ENCODE results near the gene ENDOU.

The ENDOU gene

DNA sequence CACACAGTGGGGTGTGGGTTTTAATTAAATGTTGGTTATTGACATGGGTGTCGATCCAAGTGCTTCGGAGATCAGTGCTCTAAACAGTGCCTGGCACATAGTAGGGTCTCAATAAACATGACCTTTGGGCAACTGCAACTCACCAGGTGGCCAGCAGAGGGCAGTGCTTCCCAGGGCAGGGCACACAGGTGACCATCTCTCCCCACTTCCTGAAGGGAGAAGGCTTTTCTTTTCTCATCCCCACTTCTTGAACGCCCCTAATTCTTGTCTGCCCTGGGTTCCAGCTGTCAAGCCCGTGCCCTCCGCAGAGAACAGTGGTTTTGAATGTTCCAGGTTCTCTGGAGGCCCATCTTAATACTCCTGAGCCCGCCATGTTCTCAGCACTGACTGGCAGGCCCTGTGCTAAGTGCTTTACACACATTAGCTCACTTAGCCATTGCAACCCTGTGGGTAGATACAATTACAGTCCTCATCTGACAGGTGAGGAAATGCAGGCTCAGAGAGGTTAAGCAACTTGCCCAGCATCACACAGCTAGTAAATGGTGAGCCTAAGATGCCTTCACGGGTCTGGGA lies 17.0 kb upstream of the ENDOU start:
- DNase-seq = peak; percentile 78

DNA sequence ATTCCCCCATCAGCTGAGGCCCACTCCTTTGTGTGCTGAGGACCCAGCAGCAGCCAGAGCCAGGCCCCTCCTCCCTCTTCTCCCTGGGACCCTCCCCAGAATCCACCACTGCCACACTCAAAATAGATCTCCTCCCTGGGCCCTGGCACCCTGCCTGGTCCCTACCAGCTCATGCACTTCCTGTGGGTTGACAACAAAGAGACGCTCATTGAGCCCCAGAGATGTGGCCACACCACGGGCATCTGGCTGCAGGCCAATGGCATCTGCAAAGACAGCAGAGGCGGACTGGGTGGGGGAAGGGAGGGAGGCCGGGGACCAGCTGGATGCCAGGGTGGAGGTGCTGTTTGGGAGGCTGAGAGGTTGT lies 16.0 kb upstream of the ENDOU start:
- DNase-seq = peak; percentile 83

DNA sequence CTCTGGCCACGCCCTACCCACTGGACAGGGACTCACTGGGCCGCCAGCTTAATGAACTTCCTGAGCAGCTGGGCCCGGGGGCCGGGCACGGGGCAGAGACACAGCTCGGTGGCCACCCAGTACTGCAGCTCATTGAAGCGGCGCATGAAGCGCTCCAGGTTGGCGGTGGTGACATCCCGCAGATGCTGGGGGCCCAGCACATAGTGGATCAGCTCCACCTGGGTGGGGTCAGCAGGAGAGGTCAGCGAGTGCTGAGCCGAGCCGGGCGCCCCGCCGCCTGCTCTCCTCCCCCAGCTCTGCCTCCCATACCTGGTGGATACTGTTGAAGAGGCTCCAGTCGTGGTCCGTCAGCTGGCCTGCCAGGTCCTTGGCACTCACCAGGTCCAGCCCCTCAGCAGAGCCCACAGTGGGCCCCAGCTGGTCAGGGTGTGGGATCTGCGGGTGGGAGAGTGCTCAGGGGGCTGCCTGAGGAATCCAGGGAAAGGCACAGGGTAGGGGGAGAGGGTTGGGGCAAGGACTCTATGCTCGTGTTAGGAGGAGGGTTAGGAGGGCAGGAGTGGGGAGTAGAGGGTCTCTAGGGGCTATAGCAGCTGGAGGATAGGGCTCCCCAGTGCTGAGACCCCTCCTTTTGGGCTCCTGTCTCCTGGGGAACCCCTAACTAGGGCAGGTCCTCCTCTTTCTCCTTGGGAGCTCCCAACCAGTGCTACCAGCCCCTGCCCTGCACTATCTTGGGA lies 15.5 kb upstream of the ENDOU start:
- DNase-seq = no peak

DNA sequence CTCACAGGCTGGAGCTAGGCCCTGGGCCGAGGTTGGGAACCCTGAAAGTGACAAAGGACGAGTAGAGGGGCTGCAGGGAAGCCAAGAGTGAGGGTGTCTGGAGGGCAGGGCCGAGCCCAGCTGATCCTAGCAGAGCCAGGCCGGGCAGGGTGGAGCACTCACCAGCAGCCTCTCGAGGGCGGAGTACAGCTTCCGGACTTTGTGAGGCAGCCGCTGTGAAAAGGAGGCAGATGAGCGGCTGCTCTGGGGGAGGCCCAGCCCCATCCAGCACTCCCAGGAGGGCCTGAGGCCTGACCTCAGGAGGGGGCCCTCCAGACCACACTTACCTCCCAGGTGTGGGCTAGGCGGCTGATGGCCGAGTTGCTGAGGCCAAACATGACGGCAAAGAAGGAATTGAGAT lies 14.7 kb upstream of the ENDOU start:
- DNase-seq = no peak

DNA sequence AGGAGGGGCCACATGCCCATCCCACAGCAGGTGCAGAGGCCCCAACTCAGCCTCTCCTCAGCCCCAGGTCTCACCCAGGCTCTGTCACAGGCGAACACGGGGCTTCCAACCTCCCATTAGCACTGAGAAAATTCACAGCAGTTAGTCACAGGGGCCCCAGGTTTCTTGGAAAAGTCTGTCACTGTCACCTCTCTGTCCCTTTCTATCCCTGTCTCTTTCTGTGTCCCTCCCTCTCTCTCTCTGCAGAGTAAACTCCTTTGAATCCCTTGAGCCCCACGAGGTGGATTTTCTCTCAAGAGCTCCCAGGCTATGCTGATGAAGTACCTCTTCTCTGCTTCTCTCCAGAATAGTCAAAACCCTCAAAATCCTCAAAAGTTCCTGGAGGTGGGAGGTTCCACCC lies 14.0 kb upstream of the ENDOU start:
- no peak for DNase-seq

DNA sequence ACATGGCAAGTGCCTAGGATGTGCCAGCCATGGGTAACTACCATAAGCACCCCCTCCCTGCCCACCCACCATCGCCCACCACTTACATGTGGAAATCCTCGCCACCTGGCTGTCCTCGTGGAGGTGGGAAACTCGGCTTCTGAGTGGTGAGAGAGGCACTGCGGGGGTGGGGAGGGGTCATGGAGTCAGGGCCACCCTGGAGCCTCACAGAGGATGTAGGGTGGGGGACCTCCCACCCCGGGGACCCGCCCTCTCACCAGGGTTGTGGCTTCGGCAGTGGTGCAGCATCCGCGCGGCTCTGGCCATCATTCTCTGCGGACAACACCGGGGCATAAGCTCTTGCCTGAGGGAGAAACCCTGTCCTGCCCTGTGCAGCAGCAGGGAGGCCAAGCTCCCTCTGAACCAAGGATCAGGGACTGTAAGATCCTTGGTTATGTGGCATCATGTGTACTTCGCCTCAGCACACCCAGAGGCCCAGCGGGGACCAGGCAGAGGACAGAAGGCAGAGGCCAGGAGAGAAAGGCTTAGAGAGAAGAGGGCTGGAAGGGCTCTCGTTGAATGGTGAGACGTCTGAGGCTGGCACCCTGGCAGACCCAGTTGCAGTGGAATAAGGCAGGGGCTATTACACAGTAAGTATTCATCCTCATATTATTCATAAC lies 12.8 kb upstream of the ENDOU start:
- DNase-seq = no peak

DNA sequence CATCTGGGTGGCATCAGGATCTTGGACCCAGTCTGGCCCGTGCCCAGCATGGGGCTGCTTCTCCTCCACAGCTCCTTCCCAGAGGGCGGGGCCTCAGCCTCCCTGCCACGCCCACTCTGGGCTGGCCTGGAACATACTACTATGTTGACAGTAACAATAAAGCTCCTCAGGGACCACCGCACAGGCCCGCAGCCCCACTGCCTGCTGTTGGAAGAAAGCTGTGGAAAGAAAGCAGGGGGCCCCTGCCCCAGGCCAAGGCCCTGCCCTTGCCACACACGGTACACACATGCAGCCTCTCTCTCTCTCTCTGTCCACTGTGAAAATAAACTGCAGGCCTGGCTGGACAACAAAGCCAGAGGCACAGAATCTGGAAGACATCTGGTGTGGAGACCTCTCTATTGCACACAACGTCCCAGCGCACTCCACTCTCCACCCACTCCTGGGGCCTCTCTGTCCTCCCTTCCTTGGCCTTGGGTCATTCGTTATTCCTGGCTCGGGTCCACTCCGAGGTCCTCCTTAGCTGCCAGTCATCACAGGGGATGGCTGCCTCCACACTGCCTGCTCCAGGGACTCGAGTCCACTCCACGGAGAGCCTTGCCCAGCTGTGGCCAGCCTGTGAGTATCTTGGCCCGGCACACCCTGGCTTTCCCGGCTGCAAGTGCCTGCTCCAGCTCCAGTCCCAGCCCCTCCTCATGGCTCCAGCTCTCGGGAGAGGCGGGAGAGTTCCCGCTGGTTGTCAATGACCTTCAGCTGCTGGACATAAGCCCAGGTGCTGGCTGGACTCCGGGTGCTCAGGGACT lies 11.8 kb upstream of the ENDOU start:
- no peak for DNase-seq

DNA sequence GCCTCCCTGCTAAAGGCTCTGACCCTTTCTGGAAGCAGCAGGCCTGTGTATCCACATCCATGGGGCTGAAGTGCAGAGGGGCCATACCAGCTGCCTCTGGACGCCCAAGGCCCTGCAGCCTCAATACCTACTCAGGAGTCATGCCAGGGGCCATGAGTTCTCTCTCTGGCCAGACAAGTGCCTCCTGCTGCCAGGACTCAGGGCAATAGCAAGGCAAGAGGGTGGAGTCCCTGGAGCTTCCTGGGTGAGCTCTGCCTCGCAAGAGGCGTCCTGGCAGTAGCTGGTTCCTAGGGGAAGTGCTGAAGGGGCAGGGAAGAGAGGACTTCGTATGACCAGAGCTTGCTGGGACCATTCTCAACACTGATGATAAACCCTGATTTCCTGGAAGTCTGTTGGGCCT lies 10.9 kb upstream of the ENDOU start:
- no peak for DNase-seq

DNA sequence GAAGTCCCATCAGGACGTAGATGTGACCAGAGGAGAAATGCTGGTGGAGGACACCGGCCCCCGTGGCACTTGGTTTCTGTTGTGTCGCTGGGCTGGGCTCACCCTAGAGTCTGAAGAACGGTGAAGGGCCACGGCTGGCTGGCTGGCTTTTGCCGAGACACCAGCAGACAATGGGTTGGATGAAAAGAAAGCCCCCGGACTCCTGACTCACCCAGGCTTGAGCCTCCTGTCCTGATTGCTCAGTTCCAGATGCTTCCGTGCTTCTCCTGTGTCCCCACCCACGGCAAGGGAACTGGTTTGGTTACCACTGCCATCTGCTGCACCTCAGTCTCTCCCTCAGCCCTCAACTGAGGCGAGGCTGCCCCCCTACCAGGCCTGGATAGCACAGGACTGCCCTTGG lies 10.4 kb upstream of the ENDOU start:
- no peak for DNase-seq

DNA sequence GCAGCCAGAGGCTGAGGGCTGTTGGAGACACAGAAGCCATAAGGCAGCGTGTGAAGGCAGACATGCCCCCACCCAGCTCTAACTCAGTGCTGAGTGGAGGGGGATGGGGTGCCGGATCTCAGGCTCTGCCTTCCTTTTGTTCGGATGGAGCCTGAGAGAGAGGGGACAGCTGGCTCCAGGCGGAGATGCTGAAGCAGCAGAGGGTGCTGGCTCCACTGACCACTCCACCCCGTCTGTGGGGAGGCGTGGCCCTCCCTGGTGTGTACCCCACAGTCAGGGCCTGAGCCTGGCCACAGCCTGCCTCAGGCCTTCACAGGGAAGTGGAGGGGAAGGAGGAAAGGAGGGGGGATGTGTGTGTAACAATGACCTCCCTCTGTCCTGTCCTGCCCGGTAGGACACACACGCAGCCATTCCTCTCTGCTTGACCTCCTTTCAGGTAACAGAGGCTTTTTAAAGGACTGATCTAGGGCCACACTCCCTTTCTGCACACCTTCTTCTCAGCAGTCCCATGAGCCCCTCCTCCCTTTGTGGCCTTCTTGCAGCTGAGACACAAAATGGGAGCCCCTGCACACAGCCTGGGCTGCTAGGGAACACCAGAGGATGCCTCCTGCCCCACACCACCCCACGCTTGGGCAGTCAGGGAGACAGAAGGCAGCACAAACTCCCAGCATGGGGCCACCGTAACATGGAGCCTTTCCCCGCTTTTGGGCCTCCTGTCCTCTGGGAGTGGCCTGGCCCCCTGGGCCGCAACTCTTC lies 9.6 kb upstream of the ENDOU start:
- no peak for DNase-seq

DNA sequence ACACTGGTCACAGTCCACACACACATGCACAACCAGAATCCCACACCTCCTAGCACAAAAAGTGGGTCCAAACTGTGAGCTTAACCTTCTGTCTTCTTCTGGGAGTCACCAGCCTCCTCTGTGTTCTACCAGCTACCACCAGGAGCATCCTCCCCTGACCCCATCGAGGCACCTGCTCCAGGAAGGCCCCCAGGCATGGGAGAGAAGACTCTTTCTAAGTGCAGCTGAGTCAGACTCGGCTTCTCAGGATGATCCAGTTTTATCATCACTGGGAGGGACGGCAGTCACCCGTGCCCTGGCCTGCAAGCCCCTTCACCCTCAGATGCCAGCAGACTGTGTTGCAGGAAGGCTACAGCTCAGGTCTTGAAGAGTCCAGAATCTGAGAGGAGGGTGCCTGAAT lies 7.9 kb upstream of the ENDOU start:
- no peak for DNase-seq

DNA sequence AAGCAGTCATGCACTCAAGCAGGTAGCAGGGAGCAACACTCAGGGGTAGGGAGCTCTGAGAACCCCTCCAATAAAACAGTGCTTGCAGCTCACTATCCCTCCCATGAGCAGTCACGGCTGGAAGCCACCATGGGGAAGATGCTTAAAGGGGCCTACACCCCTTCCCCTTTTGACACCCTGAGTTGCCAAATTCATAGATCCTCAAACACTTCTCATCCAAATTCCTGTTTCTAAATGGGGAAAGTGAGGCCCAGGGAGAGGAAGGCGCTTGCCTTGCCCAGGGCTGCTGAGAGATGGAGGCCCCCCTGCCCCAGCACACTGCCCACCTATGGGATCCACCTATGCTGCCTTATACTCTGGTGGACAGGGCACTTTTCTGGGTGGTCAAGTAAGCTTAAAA lies 7.2 kb upstream of the ENDOU start:
- no peak for DNase-seq

DNA sequence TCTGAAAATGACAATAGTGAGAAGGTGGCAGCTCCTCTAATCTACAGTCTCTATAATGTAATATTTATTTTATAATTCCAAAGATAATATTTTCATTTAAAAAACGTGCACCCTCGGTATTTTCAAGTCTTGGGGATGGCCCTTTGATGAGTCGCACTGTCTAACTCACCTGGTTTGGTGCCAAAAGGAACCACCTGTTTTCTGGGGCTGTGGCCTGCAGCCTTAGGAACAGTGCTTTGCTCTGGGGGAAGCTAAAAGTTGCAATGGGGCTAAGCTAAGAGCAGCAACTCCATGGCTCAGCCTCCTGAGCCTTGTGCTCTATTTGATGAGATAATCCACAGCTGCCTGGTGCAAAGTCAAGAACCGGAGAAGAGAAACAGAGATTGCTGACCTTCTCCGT lies 6.4 kb upstream of the ENDOU start:
- no peak for DNase-seq

DNA sequence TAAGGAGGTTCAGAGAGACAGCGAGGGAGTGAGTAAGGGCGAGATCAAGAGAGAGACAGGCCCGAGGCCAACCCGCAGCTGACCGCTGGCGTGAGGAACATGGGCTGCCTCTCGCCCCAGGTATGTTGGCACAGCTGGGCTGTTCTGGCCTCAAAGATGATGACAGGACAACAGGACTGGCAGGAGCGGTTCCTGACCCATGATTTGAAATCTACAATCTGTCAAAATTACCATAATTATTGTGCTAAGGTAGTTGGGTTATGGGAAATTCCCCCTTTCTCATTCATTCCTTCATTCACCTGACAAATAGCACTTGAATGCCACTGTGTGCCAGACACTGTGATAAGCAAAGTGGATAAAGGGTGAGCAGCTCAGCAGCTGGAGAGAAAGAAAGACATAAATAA lies 5.1 kb upstream of the ENDOU start:
- no peak for DNase-seq

DNA sequence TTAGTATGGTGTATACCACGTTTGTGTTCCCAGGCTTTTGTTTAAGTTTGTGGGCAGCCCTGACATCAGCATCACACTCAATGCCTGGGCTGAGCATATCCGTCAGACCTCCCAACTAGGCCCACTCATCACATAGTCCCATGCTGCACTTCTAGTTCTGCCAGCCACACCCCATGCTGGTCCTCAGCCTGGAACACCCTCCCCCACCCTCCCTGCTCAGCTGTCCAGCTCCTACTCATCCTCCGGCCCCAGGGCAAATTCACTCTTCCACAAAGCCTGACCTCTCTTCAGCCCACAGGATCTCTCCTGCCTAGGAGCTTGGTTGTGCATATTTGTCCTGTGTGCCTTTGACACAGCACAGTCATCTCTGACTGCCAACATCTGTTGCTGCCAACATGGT lies 3.9 kb upstream of the ENDOU start:
- no peak for DNase-seq

DNA sequence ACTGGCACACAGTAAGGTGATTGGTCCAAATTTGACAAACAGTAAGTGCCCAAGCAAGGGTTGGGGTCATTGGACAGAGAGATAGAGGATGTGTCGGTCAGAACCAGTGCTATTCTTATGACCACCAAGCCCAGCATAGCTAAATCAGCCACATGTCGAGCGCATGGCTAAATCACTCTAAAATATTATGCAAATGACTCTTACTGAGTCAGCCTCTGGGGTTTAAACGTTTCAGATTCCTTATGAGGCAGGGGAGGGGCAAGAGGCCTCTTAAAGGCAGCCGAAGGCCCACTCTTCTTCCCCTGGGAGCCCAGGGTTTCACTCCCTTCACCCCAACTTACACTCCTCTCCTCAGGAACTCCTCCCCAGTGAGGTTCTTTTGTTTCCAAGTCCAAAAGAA lies 603 bp upstream of the ENDOU start:
- no peak for DNase-seq

DNA sequence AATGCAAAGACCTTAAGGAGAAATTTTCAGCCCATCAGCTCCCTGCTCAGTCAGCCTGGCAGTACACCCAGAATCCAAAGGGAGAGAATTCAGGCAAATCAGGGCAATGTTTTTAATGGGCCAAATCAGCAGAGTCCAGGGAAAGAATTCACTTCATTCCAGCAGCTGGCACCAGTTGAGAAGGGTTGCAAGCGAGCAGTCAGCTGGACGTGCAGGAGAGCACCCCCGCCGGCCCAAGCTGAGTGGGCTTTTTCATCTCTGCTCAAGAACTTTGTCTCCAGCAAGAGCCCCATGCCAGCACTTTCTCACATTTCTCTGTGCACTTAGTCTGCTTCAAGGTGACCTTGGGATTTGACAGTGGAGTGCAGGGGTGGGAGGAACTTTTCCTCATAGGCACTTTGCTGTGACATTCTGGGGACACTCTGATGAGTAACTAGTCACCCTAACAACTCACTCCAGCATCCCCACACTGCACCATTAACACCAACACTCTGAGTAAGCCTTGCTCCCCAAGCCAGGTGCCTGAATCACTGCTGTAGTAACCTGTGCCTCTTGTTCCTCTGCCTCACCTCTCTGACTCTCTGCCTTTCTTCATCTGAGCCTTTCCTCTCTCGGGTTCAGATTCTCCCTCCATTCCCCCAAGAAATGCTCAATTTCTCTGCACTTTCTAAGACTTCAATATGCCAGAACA lies 2.2 kb downstream of the ENDOU start:
- DNase-seq = no peak

DNA sequence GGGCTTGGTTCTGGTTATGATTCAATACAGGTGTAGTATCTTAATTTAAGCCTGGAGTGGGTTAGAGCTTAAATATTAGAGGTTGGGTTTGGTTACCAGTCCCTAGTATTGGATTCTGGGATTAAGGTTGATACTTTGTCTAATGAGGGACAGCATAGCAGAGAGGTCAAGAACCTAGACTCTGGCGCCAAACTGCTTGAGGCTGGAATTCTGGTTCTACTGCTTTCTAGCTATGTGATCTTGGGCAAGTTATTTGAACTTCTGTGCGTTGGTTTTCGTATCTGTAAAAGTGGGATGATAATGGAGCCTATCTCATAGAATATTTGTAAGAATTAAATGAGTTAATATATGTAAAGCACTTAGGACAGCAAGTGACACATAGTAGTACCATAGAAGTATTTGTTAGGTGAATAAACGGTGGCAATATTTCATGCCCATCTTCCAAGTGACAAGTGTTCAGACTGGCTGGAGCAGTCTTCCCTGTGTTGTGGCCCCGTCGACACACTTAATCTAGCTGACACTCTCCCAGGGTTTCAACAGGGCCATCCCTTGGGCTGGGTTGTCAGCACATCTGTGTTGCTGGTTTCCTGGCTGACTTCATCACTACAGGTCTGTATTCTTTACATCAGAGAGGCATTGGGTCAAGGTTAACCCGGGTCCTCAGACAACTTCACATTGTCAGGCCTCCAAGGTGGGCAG lies 3.0 kb downstream of the ENDOU start:
- DNase-seq = no peak

DNA sequence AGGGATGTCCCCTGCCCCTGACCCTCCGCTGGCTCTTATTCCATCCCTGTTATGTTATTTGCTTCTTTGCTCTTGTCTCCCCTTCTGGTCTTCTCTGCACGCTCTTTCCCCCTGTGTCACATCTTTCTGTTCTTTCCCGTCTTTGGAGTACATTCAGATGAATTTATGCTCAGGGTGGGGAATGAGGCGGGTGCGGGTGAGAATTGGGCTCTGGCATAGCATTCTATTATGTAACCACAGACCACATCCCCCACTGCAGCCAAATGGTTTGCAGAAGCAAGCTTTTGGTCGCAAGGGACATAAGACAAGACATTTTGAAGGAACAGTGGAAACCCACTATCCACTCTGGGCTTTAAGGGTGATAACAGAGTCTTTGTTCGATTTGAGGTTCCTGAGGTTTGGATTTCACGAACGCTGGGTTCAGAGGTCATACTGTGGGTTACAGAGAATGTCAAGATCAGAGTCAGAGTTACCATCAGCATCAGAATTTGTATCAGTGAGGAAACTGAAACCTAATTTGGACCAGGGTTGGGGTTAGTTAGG lies 3.8 kb downstream of the ENDOU start:
- DNase-seq = peak; percentile 19

DNA sequence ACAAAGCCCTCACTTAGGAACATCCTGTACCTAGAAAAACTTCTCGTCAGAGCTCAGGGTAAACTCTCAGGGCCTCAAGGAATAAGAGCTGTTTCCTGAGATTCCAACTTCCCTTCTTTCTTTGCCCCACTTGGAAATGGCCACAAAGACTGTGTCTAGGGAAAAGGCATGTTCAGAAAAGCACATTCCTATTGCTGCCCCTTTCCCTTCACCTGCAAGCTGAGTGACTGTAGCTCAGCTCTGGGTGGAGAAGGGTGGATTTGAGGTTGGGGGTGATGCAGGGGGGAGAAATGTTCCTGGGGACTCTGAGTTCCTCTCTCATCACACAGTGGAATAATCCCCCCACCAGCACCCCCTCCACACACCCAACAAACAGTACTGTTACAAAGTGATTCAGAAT lies 6.8 kb downstream of the ENDOU start:
- DNase-seq = no peak

DNA sequence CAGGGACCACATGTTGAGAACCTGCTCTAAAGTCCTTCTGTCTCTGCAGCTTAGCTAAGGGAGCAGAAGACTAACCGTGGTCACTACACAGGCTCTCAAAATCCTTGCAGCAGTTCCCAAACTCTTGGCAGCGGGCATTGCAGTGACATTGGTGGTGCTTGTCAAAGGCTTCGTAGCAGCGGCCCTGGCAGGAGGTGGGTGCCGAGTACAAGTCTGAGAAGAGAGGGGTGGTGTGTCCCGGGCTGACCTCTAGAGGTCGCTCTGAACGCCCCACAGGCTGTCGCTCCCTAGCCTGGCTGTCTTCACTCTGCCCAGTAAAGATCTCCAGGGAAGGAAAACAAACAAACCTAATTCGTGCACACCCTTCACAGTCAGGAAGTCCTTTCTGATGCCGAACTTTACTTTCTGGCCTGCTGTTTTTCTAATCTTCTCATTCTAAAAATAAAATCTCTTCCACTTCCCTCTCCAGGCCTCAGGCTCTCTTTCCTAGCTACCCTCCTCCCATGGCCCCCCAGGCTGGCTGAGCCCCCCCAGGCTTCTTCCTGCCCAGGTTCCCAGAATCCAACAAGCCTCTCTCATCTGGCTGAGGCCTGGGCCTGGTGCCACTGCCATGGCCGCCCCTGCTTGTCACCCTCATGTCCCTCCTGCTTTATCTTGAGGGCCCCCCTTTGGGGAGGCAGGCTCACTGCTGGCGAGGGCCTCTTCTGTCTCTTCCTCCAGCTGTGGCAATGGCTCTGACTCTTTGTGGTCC lies 7.7 kb downstream of the ENDOU start:
- DNase-seq = peak; percentile 70
